ENCODE results near the gene KCNIP4. TPM values are rescaled to one million over a fixed set of nuclear protein-coding genes. Genes with fewer than 3 reads are reported as not detected.

The KCNIP4 gene
- total RNA-seq, 2 donors from 2014 or later, result 1.2 TPM; not detected in 1

DNA sequence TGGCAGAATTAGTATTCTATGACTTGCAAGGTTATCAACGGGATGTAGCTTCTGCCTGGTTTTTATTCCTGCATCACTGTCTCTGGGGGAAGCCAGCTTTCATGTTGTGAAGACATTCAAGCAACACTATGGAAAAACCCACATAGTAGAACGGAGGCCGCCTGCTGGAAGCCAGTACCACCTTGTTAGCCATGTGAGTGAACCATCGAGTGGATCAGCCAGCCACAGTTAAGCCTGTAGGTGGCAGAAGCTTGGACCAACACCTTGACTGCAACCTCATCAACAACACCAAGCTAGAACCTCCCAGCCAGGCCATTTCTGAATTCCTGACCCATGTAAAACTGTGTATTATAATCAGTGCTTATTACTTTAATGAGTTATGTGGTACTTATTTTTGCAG, 538.2 kb downstream of the KCNIP4 start:
- Histone ChIP-seq H3K27ac (no peak overlapping the region), H3K4me3 (no peak overlapping the region), H3K9me3 (no peaks in the 10 kb centered on the region), H3K36me3 (no peaks in the 10 kb centered on the region), H3K27me3 (replicated peaks; ENCODE audit: insufficient read depth) (no peaks in the 10 kb centered on the region), H3K4me1 (replicated peaks) (no peaks in the 10 kb centered on the region)
- WGBS, result 94% methylated on average over 4 of the region's 4 CpGs
- TF ChIP-seq POLR2AphosphoS5 (IDR thresholded peaks at IDR 0.05) (no peak), POLR2A (IDR thresholded peaks at IDR 0.05) (no peak)
- TF ChIP-seq, protein P1, sequence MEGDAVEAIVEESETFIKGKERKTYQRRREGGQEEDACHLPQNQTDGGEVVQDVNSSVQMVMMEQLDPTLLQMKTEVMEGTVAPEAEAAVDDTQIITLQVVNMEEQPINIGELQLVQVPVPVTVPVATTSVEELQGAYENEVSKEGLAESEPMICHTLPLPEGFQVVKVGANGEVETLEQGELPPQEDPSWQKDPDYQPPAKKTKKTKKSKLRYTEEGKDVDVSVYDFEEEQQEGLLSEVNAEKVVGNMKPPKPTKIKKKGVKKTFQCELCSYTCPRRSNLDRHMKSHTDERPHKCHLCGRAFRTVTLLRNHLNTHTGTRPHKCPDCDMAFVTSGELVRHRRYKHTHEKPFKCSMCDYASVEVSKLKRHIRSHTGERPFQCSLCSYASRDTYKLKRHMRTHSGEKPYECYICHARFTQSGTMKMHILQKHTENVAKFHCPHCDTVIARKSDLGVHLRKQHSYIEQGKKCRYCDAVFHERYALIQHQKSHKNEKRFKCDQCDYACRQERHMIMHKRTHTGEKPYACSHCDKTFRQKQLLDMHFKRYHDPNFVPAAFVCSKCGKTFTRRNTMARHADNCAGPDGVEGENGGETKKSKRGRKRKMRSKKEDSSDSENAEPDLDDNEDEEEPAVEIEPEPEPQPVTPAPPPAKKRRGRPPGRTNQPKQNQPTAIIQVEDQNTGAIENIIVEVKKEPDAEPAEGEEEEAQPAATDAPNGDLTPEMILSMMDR (IDR thresholded peaks at IDR 0.05), result no peak
- intact Hi-C loops (cut with DNase I), result no loop called here
- no peak for DNase-seq (ENCODE audit: low spot score)

DNA sequence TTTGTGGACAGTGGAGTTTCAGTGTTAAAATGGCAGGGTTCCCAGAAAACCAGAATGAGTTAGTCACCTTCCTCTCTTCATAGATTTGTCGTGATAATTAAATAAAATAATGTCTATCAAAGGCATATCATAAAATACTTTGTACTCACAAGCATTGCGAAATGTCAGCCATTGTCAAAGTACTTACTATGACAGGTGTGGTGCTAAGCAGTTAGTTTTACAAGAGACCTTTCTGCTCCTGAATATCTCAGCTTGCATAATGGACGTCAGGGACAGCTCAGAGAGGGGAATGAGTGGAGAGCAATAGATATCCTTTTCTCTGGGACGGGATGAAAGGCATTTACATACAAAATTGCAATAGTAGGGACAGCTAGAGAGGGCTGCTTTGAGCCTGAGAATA, 560.9 kb downstream of the KCNIP4 start:
- no peaks in the 10 kb centered on the region for H3K36me3 ChIP-seq
- no peaks in the 10 kb centered on the region for H3K4me1 ChIP-seq (replicated peaks)
- intact Hi-C loops (cut with DNase I), result no loop called here
- no peaks in the 10 kb centered on the region for H3K27me3 ChIP-seq (replicated peaks; ENCODE audit: insufficient read depth)
- no peaks in the 10 kb centered on the region for H3K9me3 ChIP-seq
- WGBS, result 40% methylated on average over 4 of the region's 4 CpGs
- H3K27ac ChIP-seq, result no peak overlapping the region
- TF ChIP-seq POLR2AphosphoS5 (IDR thresholded peaks at IDR 0.05), result no peak
- TF ChIP-seq, protein P1 (IDR thresholded peaks at IDR 0.05), result no peak
- TF ChIP-seq POLR2A (IDR thresholded peaks at IDR 0.05), result no peak
- H3K4me3 ChIP-seq, result no peak overlapping the region
- DNase-seq (ENCODE audit: low spot score), result no peak

GRCh38 chr4:21386166-21386780, 562.3 kb downstream of the KCNIP4 start:
- no peak overlapping the region for H3K27ac ChIP-seq
- WGBS, result 79% methylated on average over 3 of the region's 3 CpGs
- H3K9me3 ChIP-seq, result no peaks in the 10 kb centered on the region
- no peak overlapping the region for H3K4me3 ChIP-seq
- no peaks in the 10 kb centered on the region for H3K36me3 ChIP-seq
- no peaks in the 10 kb centered on the region for H3K27me3 ChIP-seq (replicated peaks; ENCODE audit: insufficient read depth)
- no peak for DNase-seq (ENCODE audit: low spot score)
- H3K4me1 ChIP-seq (replicated peaks), result no peaks in the 10 kb centered on the region
- intact Hi-C loops (cut with DNase I), result no loop called here
- TF ChIP-seq POLR2A (IDR thresholded peaks at IDR 0.05) (no peak), POLR2AphosphoS5 (IDR thresholded peaks at IDR 0.05) (no peak)
- TF ChIP-seq, protein P1 (IDR thresholded peaks at IDR 0.05), result no peak

DNA sequence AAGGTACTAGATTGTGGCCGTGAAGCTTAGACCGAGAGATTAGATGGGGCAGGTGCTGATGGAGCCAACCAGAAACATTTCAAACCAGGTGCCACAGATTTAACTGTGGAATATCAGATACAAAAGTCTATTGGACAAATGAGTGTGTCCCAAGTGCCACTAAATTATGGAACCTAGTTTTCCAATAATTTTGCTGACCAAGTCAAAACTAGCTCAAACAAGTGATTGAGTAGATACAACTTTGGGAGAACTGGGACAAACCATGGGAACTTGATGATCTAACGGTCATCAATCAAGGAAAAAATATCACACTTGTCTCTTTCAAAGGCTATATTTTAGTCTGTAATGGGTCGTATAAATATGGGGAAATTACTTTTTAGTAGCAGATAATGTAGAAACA, 562.9 kb downstream of the KCNIP4 start:
- H3K9me3 ChIP-seq, result no peaks in the 10 kb centered on the region
- H3K27ac ChIP-seq, result no peak overlapping the region
- TF ChIP-seq, protein P1 (IDR thresholded peaks at IDR 0.05), result no peak
- TF ChIP-seq POLR2A (IDR thresholded peaks at IDR 0.05), result no peak
- no peak for TF ChIP-seq POLR2AphosphoS5 (IDR thresholded peaks at IDR 0.05)
- 91% methylated on average over 4 of the region's 4 CpGs for WGBS
- no peak for DNase-seq (ENCODE audit: low spot score)
- no peak overlapping the region for H3K4me3 ChIP-seq
- H3K27me3 ChIP-seq (replicated peaks; ENCODE audit: insufficient read depth), result no peaks in the 10 kb centered on the region
- no peaks in the 10 kb centered on the region for H3K4me1 ChIP-seq (replicated peaks)
- no peaks in the 10 kb centered on the region for H3K36me3 ChIP-seq
- intact Hi-C loops (cut with DNase I), result no loop called here

DNA sequence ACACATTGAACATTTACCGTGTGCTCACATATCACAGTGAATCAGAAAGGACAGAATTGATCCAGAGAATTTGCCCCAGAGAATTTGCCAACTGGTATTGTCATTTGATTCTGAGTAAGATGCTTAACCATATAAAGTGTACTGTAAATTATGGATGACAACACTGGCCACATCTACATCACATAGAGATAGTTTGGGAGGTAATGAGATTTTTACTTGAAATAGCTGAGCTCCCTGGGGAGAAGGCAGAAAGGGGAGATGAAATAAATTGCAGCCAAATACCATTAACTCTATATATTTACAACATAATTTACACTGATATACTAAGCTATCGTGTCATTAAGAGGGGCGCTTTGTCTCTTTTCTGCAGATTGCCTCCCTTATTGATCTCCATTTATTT, 564.0 kb downstream of the KCNIP4 start:
- WGBS, result 87% methylated on average over 3 of the region's 3 CpGs
- intact Hi-C loops (cut with DNase I), result no loop called here
- no peak overlapping the region for H3K27ac ChIP-seq
- no peak overlapping the region for H3K4me3 ChIP-seq
- H3K36me3 ChIP-seq, result no peaks in the 10 kb centered on the region
- TF ChIP-seq POLR2AphosphoS5 (IDR thresholded peaks at IDR 0.05) (no peak), POLR2A (IDR thresholded peaks at IDR 0.05) (no peak)
- TF ChIP-seq, protein P1 (IDR thresholded peaks at IDR 0.05), result no peak
- no peaks in the 10 kb centered on the region for H3K27me3 ChIP-seq (replicated peaks; ENCODE audit: insufficient read depth)
- H3K4me1 ChIP-seq (replicated peaks), result no peaks in the 10 kb centered on the region
- no peak for DNase-seq (ENCODE audit: low spot score)
- no peaks in the 10 kb centered on the region for H3K9me3 ChIP-seq
